GM19452 (cell line): ENCODE measurements around the gene POLR2A.

ENCODE experiments used
- ATAC-seq: cut with Tn5 transposase; IDR thresholded peaks from one replicate; pipeline ENCODE4 v1.9.1; 2021; ENCODE audit not compliant: unreplicated experiment

POLR2A gene

GRCh38 chr17:7484067-7484918, at the start of gene POLR2A:
Gene POLR2A (plus strand): TSS chr17:7484366.
- ATAC-seq, result peak; percentile 55

- peak; percentile 24 for ATAC-seq
Observed at GRCh38 chr17:7435676-7436555, 48.2 kb upstream of the POLR2A start.

- no peak for ATAC-seq
Observed at GRCh38 chr17:7436556-7437368, 47.4 kb upstream of the POLR2A start.

GRCh38 chr17:7437369-7437863, 46.8 kb upstream of the POLR2A start:
- no peak for ATAC-seq

GRCh38 chr17:7437950-7438614, 46.1 kb upstream of the POLR2A start:
- no peak for ATAC-seq

GRCh38 chr17:7438656-7439460, 45.3 kb upstream of the POLR2A start:
- ATAC-seq, result no peak

- ATAC-seq, result no peak
Observed at GRCh38 chr17:7439462-7440112, 44.6 kb upstream of the POLR2A start, which contains the start of gene FGF11. Gene FGF11 (plus strand): TSS chr17:7439512. CDS start chr17:7439621, 109 bp downstream.

- ATAC-seq, result no peak
Observed at GRCh38 chr17:7440113-7440833, 43.9 kb upstream of the POLR2A start.

GRCh38 chr17:7440834-7441195, 43.4 kb upstream of the POLR2A start:
- ATAC-seq, result no peak

- no peak for ATAC-seq
Observed at GRCh38 chr17:7441266-7441665, 42.9 kb upstream of the POLR2A start.

- ATAC-seq, result no peak
Observed at GRCh38 chr17:7442142-7442541, 42.0 kb upstream of the POLR2A start.

- ATAC-seq, result no peak
Observed at GRCh38 chr17:7443499-7444485, 40.4 kb upstream of the POLR2A start.

- ATAC-seq, result no peak
Observed at GRCh38 chr17:7444682-7445618, 39.2 kb upstream of the POLR2A start, which contains the start of gene CHRNB1. Gene CHRNB1 (plus strand): TSS chr17:7445061. CDS start chr17:7445128, 67 bp downstream.

- no peak for ATAC-seq
Observed at GRCh38 chr17:7445619-7445968, 38.6 kb upstream of the POLR2A start.

- no peak for ATAC-seq
Observed at GRCh38 chr17:7448461-7448860, 35.7 kb upstream of the POLR2A start.

- ATAC-seq, result no peak
Observed at GRCh38 chr17:7459961-7460545, 24.1 kb upstream of the POLR2A start.
